BE2C (cell line): ENCODE data around the gene ABCA6.
"Not testable (repeated sequence)": the region's sequence is repeated elsewhere in the genome, so short reads cannot be mapped to it uniquely, and the experiment has no call there.

Experiments used
- DNase-seq: peaks from one replicate; pipeline ENCODE4 v3.0.0-alpha.2; 2020
- H3K27me3 ChIP-seq: fragments of 250-450 bp; sonication (Bioruptor Pico); 2 replicates; pipeline ENCODE4 v1.5.1; 2020; ENCODE audit warnings: mild to moderate bottlenecking
- H3K36me3 ChIP-seq: fragments of 250-450 bp; sonication (Bioruptor Pico); 2 replicates; pipeline ENCODE4 v1.5.1; 2020; ENCODE audit warnings: mild to moderate bottlenecking
- H3K4me1 ChIP-seq: fragments of 250-450 bp; sonication (Bioruptor Pico); 2 replicates; pipeline ENCODE4 v1.5.1; 2020
- H3K4me3 ChIP-seq: 2 replicates; pipeline ENCODE4 v1.5.1; 2011; ENCODE audit warnings: low read depth, low read length
- H3K9me3 ChIP-seq: fragments of 250-450 bp; sonication (Bioruptor Pico); 2 replicates; pipeline ENCODE4 v1.5.1; 2020
- TF ChIP-seq, protein P1 (sequence below): IDR thresholded peaks from 2 replicates; pipeline ENCODE4 v1.5.1; 2012; ENCODE audit warnings: mild to moderate bottlenecking, low read depth, low read length

Gene ABCA6

DNA sequence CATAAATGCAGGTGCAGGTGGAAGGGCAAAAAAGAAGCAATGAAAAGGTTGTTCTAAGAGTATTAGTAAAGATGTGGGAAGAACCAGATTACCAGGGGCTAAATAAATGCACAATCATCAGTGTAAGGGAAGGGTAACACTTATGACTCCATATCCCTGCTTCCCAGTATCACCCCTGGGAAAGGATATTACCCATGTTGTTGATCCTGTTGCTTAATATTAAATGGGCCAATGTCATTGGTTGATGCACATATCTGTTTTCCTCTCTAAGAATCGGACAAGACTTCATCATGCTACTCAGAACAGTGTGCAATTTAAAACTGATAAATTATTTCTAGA, 34.7 kb upstream of the ABCA6 start:
- no peak for DNase-seq
- Histone ChIP-seq H3K4me1 (no peaks in the 10 kb centered on the region), H3K36me3 (no peaks in the 10 kb centered on the region), H3K4me3 (no peak overlapping the region), H3K27me3 (no peaks in the 10 kb centered on the region), H3K9me3 (no peaks in the 10 kb centered on the region)
- TF ChIP-seq, protein P1, sequence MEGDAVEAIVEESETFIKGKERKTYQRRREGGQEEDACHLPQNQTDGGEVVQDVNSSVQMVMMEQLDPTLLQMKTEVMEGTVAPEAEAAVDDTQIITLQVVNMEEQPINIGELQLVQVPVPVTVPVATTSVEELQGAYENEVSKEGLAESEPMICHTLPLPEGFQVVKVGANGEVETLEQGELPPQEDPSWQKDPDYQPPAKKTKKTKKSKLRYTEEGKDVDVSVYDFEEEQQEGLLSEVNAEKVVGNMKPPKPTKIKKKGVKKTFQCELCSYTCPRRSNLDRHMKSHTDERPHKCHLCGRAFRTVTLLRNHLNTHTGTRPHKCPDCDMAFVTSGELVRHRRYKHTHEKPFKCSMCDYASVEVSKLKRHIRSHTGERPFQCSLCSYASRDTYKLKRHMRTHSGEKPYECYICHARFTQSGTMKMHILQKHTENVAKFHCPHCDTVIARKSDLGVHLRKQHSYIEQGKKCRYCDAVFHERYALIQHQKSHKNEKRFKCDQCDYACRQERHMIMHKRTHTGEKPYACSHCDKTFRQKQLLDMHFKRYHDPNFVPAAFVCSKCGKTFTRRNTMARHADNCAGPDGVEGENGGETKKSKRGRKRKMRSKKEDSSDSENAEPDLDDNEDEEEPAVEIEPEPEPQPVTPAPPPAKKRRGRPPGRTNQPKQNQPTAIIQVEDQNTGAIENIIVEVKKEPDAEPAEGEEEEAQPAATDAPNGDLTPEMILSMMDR: no peak

DNA sequence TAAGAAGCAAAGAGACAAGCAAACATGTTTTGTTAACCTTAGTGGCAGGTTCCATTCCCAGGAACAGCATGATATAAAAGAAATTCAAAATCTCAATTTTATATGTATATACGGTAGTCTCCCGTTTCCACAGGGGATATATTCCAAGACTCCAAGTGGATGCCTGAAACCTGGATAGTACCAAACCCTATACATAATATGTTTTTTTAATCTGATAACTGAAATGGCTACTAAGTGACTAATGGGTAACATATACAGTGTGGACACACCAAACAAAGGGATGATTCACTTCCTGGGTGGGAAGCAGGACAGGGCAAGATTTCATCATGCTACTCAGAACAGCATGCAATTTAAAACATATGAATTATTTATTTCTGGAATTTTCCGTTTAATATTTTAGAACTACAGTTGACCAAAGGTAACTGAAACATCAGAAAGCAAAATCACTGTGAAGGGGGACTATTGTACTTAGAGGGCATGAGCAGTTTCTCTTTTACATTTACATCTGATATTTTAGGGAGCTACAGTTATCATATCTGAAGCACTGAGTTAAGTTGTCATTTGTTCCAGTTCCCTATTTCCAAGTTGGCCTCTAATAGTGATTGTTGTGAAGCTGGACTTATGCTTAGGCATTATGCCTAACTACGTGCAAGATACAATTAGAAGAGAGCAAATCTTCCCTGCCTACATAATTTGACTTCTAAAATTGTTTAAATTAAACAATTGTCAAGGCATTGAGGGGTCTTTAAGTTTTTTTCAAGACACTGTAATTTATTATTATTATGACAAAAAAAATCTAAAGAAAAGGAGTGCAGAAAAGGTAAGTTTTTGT, 34.1 kb upstream of the ABCA6 start:
- no peaks in the 10 kb centered on the region for H3K27me3 ChIP-seq
- TF ChIP-seq, protein P1: no peak
- DNase-seq: no peak

DNA sequence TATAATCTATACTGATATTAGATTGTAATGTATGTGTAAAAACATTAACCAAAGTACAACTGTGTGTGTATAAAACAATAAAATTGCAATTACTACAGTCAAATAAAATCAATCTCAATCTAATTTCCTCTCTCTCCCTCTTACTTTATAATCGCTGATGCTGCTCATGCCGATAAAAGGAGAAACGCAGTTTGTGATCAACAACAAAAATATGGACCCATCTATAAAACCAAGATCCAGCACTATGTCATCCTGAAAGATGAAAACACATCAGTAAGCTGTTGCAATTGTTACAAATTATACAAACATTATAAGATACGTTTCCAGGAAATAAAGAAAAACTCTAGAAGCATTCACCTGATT, 33.5 kb upstream of the ABCA6 start:
- no peaks in the 10 kb centered on the region for H3K27me3 ChIP-seq
- TF ChIP-seq, protein P1: no peak
- no peaks in the 10 kb centered on the region for H3K9me3 ChIP-seq
- no peaks in the 10 kb centered on the region for H3K36me3 ChIP-seq
- H3K4me3 ChIP-seq: no peak overlapping the region
- DNase-seq: no peak
- H3K4me1 ChIP-seq: no peaks in the 10 kb centered on the region

More for the DNA sequence above, 34.1 kb upstream of the ABCA6 start:
- Histone ChIP-seq H3K36me3 (no peaks in the 10 kb centered on the region), H3K4me3 (no peak overlapping the region), H3K9me3 (no peaks in the 10 kb centered on the region), H3K4me1 (no peaks in the 10 kb centered on the region)

DNA sequence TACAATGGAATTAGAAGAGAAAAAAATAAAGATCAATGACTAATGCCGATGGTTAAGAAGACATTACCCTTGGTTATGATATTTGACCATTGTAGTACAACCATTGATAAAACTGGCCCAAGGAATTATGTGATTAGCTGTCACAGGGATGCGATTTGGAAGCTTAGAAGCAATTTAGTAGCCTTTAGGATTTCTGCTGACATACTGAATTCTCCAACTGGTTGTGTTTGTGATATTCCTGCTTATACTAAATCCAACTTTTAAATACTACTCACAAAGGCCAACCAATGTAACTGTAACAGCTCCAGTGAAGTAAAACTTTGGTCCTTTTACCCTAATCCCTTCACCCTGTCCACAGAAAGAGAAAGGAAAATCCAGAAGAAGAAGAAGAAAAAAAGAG, 31.4 kb upstream of the ABCA6 start:
- H3K4me1 ChIP-seq: no peaks in the 10 kb centered on the region
- TF ChIP-seq, protein P1: no peak
- H3K36me3 ChIP-seq: no peaks in the 10 kb centered on the region
- H3K27me3 ChIP-seq: no peaks in the 10 kb centered on the region
- DNase-seq: no peak
- no peak overlapping the region for H3K4me3 ChIP-seq
- no peaks in the 10 kb centered on the region for H3K9me3 ChIP-seq

DNA sequence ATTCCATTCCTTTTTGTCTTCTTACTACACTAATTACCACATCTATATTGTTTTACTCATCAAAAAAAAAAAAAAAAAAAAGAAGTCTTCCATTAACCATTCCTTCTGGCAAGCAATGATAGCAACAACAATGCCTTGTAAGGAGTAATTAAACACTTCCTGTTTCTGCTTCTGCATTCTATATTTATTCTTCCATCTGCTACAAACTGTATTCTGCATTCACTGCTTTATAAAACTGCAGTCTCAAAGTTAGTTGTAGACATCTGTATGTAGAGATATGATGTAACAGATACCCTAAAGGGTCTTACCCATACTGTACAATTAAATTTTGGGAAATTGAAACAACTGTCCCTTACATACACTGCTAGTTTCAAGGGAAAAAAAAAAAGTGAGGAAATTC, 28.7 kb upstream of the ABCA6 start:
- Histone ChIP-seq H3K27me3 (no peaks in the 10 kb centered on the region), H3K4me1 (no peaks in the 10 kb centered on the region), H3K4me3 (no peak overlapping the region), H3K36me3 (no peaks in the 10 kb centered on the region), H3K9me3 (no peaks in the 10 kb centered on the region)
- TF ChIP-seq, protein P1: no peak
- no peak for DNase-seq

DNA sequence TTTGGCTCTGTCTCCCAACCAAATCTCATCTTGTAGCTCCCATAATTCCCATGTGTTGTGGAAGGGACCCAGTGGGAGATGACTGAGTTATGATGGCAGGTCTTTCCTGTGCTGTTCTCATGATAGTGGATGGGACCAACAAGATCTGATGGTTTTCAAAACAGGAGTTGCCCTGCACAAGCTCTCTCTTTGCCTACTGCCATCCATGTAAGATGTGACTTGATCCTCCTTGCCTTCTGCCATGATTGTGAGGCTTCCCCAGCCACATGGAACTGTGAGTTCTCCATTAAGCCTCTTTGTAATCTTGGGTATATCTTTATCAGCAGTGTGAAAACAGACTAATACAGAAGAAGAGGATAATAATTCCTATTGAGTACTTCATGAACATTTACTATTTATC, 26.9 kb upstream of the ABCA6 start:
- DNase-seq, H3K36me3 ChIP-seq, H3K4me3 ChIP-seq, H3K4me1 ChIP-seq, H3K27me3 ChIP-seq, H3K9me3 ChIP-seq: not testable (repeated sequence)
